Type B pancreatic cell (in vitro differentiated cells): ENCODE measurements around the gene RPL23. TPM values are rescaled to one million over a fixed set of nuclear protein-coding genes. Genes with fewer than 3 reads are reported as not detected.

ENCODE experiments used
- DNase-seq: peaks from one replicate; pipeline ENCODE4 v3.0.0; 2021; ENCODE audit warnings: mixed read lengths; ENCODE audit not compliant: unreplicated experiment; ENCODE audit errors: extremely low spot score
- H3K27ac Mint-ChIP-seq: 2 replicates; pipeline ENCODE4 v1.8.0; 2021; ENCODE audit warnings: mild to moderate bottlenecking, mixed read lengths
- H3K27me3 Mint-ChIP-seq: 2 replicates; pipeline ENCODE4 v1.8.0; 2021; ENCODE audit warnings: mixed read lengths
- H3K36me3 Mint-ChIP-seq: 2 replicates; pipeline ENCODE4 v1.8.0; 2021; ENCODE audit warnings: mixed read lengths
- H3K4me1 Mint-ChIP-seq: one replicate; pipeline ENCODE4 v1.8.0; 2021; ENCODE audit warnings: mixed read lengths; ENCODE audit not compliant: unreplicated experiment
- H3K4me3 Mint-ChIP-seq: 2 replicates; pipeline ENCODE4 v1.8.0; 2021; ENCODE audit warnings: mild to moderate bottlenecking, mixed read lengths
- H3K9me3 Mint-ChIP-seq: 2 replicates; pipeline ENCODE4 v1.8.0; 2021; ENCODE audit warnings: mixed read lengths
- long read RNA-seq: library from polyadenylated mRNA; unstranded; transcript quantifications from one replicate; pipeline ENCODE4 v2.0.0, GENCODE V29; 2020
- total RNA-seq: library from RNA; stranded (reverse); gene quantifications from 2 replicates; pipeline ENCODE4 v1.2.1, GENCODE V29; 2021; ENCODE audit warnings: low replicate concordance
- TF ChIP-seq, protein P1 (sequence below): fragments of 200-600 bp; sonication (generic); conservative IDR thresholded peaks from 2 replicates; pipeline ENCODE4 v1.5.0; 2021; ENCODE audit warnings: antibody characterized with exemption, mild to moderate bottlenecking

RPL23 gene
- total RNA-seq, result 1,908 and 1,925 TPM in 2 replicates
- long read RNA-seq, transcript RPL23-206 (5 exons, 2,821 nt), result major isoform, 339 of 358 reads
- long read RNA-seq, partial matches to known transcripts, result 11 of 358 reads
- long read RNA-seq, other reads (novel, unspliced or antisense), result 4 of 358 reads

DNA sequence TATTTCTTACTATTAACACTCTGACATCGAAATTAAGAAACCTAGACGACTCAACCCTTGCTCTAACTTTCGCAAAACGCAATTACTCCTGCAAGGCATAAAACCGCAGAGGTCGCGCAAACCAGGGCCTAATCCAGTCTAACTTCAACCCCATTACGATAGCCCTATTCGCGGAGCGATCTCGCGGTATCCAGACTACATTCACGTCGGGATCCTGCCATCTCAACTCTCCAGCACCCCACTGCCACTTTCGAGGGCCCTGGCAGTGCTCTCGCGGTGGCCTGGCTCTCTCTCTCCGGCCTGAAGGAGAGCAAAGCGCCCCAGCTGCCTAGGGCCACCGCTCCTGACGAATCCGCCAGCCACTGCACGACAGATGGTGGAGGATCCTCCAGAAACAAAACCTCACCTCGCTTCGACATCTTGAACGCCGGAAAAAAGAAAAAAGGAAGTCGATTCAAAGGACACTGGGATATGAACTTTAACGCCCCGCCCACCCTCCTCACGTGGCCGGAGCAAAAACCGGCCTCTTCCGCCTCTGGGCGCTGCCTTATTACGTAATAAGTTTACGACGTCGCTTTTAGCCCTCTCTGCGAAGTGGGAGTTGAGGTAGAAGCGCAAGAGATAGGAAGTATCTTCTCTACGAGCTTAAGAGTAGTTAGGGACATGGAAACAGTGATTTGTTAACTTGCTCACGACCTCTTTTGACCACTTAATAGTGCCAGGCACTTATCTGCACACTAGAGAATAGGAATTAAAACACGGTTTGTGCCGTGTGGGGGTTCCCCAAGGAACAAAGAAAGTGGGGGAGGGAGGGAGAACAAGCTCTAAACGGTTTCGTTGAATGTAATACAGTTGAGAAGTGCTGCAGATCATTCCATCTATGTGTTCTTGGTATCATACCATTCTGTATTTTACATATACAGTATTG, at the start of gene RPL23:
RPL23 (minus strand) TSS at position 430 of the 928 bp plus-strand sequence; CDS start at position 419, 11 bp downstream.
- TF ChIP-seq, protein P1, sequence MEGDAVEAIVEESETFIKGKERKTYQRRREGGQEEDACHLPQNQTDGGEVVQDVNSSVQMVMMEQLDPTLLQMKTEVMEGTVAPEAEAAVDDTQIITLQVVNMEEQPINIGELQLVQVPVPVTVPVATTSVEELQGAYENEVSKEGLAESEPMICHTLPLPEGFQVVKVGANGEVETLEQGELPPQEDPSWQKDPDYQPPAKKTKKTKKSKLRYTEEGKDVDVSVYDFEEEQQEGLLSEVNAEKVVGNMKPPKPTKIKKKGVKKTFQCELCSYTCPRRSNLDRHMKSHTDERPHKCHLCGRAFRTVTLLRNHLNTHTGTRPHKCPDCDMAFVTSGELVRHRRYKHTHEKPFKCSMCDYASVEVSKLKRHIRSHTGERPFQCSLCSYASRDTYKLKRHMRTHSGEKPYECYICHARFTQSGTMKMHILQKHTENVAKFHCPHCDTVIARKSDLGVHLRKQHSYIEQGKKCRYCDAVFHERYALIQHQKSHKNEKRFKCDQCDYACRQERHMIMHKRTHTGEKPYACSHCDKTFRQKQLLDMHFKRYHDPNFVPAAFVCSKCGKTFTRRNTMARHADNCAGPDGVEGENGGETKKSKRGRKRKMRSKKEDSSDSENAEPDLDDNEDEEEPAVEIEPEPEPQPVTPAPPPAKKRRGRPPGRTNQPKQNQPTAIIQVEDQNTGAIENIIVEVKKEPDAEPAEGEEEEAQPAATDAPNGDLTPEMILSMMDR, result no peak
- H3K36me3 Mint-ChIP-seq, result peaks cover 50% of the 10 kb centered on the region
- no peaks in the 10 kb centered on the region for H3K9me3 Mint-ChIP-seq
- H3K27me3 Mint-ChIP-seq, result no peaks in the 10 kb centered on the region
- peak; percentile 92 for DNase-seq
- H3K4me1 Mint-ChIP-seq, result peaks cover 29% of the 10 kb centered on the region
- H3K27ac Mint-ChIP-seq, result peak within 1 kb of the TSS; percentile 99
- H3K4me3 Mint-ChIP-seq, result peak within 1 kb of the TSS; percentile 97

DNA sequence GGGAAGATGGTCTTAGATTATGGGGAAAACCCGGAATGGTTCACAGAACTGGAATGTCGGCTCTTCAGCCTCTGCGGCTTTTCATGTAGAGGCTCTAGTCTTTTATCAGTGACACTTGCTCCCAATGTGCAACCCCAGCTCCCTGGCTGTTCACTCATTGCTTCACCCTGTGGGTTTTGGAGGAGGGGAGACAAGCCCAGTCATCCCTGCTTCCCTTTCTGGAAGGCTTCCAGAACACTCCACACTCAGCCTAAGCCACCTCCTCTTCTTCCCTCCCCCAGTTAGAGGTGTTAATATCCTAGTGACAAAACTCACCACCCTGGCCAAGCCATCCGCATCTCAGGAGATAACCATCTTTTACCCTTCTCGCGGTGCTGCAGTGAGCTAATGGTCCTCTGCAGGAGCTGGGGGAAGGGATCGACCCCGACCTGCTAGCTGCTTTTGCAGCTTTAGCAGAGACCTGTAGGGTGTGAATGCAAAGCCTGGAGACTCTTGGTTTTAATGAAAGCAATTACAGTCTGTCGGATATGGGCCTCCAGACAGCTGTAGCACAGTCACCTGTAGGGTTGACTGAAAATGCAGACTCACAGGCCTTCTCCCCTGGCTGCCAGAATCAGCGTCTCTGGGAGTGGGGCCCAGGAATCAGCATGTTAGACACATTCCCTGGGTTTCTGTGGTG, 47.6 kb upstream of the RPL23 start:
- Mint-ChIP-seq H3K4me3 (no peak overlapping the region), H3K4me1 (peaks cover 17% of the 10 kb centered on the region), H3K27me3 (no peaks in the 10 kb centered on the region), H3K27ac (peak overlapping the region; percentile 66), H3K36me3 (peaks cover 20% of the 10 kb centered on the region), H3K9me3 (no peaks in the 10 kb centered on the region)
- TF ChIP-seq, protein P1, result no peak
- no peak for DNase-seq

DNA sequence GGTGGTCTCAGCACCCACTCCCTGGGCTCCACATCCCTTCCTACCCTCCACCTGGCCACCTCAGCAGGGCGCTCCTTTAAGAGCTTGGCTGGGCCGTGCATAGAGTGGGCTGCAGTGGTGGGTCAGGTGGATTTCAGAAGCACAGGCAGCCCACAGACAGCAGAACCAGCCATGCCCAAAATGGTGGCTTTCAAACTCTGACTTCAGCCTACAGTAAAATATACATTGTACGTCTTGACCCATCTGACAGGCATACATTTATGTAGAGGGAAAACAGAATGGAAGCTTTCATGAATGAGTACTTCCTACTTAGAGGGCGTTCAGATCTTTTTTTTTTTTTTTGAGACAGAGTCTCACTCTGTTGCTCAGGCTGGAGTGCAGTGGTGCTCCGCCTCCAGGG, 45.9 kb upstream of the RPL23 start:
- TF ChIP-seq, protein P1, result no peak
- H3K36me3 Mint-ChIP-seq, result peaks cover 20% of the 10 kb centered on the region
- DNase-seq, result no peak

DNA sequence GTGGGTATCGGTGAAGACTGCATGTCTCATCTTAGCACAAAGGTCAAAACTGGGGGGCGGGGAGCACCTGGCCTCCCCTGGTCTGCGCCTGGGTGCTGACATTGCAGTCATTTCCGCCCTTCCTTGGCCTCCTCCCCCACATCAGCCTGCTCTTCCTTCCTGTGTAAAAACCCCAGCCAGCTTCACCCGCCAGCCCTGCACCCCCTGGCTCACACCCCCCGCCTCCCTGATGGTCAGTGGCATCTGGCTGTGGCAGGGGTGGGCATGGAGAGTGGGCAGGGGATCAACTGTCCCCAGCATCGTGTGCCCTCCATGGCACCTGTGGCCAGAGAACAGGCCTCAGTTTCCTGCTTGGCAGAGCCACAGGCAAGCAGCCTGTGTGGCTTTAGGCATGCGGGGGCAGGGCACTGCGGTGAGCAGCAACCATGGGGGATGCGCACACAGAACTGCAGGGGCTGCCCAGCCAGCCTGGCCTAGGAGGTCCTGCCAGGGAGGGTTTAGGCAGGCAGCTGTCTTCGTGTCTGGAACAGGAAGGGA, 45.4 kb upstream of the RPL23 start:
- no peaks in the 10 kb centered on the region for H3K27me3 Mint-ChIP-seq
- peak overlapping the region; percentile 64 for H3K27ac Mint-ChIP-seq
- no peak for DNase-seq
- TF ChIP-seq, protein P1, result no peak
- peaks cover 17% of the 10 kb centered on the region for H3K36me3 Mint-ChIP-seq
- peaks cover 21% of the 10 kb centered on the region for H3K4me1 Mint-ChIP-seq
- no peaks in the 10 kb centered on the region for H3K9me3 Mint-ChIP-seq
- no peak overlapping the region for H3K4me3 Mint-ChIP-seq

More for the DNA sequence above, 45.9 kb upstream of the RPL23 start:
- Mint-ChIP-seq H3K27me3 (no peaks in the 10 kb centered on the region), H3K4me3 (no peak overlapping the region), H3K27ac (no peak overlapping the region), H3K4me1 (peaks cover 17% of the 10 kb centered on the region), H3K9me3 (no peaks in the 10 kb centered on the region)

DNA sequence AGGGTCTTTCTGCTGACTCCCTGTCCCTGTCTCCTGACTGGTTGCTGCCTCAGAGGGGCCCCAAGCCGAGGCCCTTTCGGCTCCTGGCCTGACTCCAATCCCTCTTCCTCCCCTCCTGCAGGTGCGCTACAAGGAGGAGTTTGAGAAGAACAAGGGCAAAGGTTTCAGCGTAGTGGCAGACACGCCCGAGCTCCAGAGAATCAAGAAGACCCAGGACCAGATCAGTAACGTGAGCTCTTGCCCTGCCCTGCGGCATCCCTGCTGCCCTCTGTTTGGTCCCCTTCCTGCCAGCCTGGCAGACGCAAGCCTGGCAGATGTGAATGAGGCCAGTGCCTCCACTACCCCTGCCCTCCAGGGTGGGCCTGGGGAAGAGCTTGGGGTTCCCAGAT, 44.8 kb upstream of the RPL23 start:
- no peaks in the 10 kb centered on the region for H3K27me3 Mint-ChIP-seq
- peak overlapping the region; percentile 64 for H3K27ac Mint-ChIP-seq
- no peak for DNase-seq
- TF ChIP-seq, protein P1, result no peak
- peak overlapping the region; percentile 5 for H3K4me3 Mint-ChIP-seq
- H3K4me1 Mint-ChIP-seq, result peaks cover 21% of the 10 kb centered on the region
- H3K36me3 Mint-ChIP-seq, result peaks cover 12% of the 10 kb centered on the region
- H3K9me3 Mint-ChIP-seq, result no peaks in the 10 kb centered on the region
